Measurements from ENCODE around the gene IFT52. TPM values are rescaled to one million over a fixed set of nuclear protein-coding genes. Genes with fewer than 3 reads are reported as not detected.
"Not testable (repeated sequence)": the region's sequence is repeated elsewhere in the genome, so short reads cannot be mapped to it uniquely, and the experiment has no call there.

The IFT52 gene
- total RNA-seq, 2 donors from 2014 or later = 17.6 to 18.1 TPM

DNA sequence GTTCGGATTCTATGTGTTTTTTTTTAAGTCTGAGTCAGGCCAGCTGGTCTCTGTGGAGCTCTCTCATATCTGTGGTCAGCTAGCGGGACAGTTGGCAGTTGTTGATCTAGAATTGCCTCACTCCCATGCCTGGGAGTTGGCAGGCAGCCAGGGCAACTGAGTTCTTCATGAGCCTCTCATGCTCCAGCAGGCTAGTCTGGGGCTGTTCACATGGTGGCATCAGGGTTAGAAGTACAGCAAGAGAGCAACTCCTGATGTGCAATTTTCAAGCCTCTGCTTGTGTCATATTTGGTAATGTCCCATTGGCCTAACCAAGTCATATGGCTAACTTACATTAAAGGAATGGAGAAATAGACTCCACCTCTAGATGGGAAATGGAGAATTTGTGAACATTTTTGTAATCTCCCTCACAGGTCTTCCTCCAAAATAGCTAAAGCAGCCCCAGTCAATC is 6.7 kb upstream of the IFT52 start:
- ATAC-seq (ENCODE audit: insufficient number of reproducible peaks, low FRiP score, low read depth) (peak; percentile 45), DNase-seq (ENCODE audit: low spot score) (peak; percentile 43)
- no peak overlapping the region for H3K27ac ChIP-seq
- no peaks in the 10 kb centered on the region for H3K36me3 ChIP-seq
- no peaks in the 10 kb centered on the region for H3K4me1 ChIP-seq (ENCODE audit: control insufficient read depth in 1 of 2, low read depth in 2 of 2)
- no peak overlapping the region for H3K4me3 ChIP-seq
- H3K27me3 ChIP-seq (replicated peaks; ENCODE audit: insufficient read depth) = no peaks in the 10 kb centered on the region
- TF ChIP-seq, protein P1, sequence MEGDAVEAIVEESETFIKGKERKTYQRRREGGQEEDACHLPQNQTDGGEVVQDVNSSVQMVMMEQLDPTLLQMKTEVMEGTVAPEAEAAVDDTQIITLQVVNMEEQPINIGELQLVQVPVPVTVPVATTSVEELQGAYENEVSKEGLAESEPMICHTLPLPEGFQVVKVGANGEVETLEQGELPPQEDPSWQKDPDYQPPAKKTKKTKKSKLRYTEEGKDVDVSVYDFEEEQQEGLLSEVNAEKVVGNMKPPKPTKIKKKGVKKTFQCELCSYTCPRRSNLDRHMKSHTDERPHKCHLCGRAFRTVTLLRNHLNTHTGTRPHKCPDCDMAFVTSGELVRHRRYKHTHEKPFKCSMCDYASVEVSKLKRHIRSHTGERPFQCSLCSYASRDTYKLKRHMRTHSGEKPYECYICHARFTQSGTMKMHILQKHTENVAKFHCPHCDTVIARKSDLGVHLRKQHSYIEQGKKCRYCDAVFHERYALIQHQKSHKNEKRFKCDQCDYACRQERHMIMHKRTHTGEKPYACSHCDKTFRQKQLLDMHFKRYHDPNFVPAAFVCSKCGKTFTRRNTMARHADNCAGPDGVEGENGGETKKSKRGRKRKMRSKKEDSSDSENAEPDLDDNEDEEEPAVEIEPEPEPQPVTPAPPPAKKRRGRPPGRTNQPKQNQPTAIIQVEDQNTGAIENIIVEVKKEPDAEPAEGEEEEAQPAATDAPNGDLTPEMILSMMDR (IDR thresholded peaks at IDR 0.05) = no peak
- no peaks in the 10 kb centered on the region for H3K9me3 ChIP-seq

DNA sequence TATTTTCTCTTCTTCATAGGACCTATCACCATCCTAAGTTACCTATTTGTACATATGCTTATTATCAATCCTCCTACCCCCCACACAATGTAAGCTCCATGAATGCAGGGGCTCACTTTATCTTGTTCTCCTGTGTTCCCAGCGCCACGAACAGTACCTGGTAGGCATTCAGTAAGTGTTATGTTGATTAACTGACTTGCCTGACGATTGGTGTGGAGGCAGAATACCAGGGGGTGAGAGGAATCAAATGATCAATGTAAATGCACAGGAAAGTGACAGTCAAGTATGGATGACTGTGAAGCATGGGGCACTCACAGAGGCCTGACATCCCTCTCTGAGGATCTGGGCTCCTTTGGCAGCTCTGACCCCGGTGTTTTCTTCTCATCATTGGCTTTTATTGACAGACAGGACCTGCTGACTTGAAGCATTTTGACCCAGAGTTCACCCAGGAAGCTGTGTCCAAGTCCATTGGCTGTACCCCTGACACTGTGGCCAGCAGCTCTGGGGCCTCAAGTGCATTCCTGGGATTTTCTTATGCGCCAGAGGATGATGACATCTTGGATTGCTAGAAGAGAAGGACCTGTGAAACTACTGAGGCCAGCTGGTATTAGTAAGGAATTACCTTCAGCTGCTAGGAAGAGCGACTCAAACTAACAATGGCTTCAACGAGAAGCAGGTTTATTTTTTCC is 6.1 kb upstream of the IFT52 start:
- H3K27ac ChIP-seq = no peak overlapping the region
- H3K4me3 ChIP-seq = no peak overlapping the region
- H3K27me3 ChIP-seq (replicated peaks; ENCODE audit: insufficient read depth) = no peaks in the 10 kb centered on the region
- peaks cover 0 to under 1% of the 10 kb centered on the region in 2 donors for H3K4me1 ChIP-seq (ENCODE audit: control insufficient read depth in 1 of 2, low read depth in 2 of 2)
- TF ChIP-seq, protein P1 (IDR thresholded peaks at IDR 0.05) = no peak
- DNase-seq (ENCODE audit: low spot score) (no peak), ATAC-seq (ENCODE audit: insufficient number of reproducible peaks, low FRiP score, low read depth) (no peak)
- no peaks in the 10 kb centered on the region for H3K36me3 ChIP-seq
- H3K9me3 ChIP-seq = no peaks in the 10 kb centered on the region

DNA sequence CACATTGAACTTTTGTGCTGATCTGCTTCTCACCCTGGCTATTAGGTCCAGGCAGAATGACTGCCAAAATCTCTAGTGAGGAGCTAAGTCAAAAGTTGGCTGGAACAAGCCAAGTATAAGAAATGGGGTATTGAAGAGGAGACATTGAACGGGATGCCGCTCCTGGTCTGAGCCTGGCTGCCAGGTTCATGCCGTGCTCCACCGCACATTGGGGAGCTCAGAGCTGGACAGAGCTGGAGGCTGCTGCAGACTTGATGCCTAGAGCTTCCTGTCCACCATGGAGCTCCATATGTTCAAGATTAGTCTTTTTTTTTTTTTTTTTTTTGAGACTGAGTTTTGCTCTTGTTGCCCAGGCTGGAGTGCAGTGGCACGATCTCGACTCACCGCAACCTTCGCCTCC is 4.1 kb upstream of the IFT52 start:
- no peak overlapping the region for H3K27ac ChIP-seq
- TF ChIP-seq, protein P1 (IDR thresholded peaks at IDR 0.05) = no peak
- H3K27me3 ChIP-seq (replicated peaks; ENCODE audit: insufficient read depth) = no peaks in the 10 kb centered on the region
- H3K4me1 ChIP-seq (ENCODE audit: control insufficient read depth in 1 of 2, low read depth in 2 of 2) = peaks cover 4 to 11% of the 10 kb centered on the region in 2 donors
- no peaks in the 10 kb centered on the region for H3K9me3 ChIP-seq
- no peak overlapping the region for H3K4me3 ChIP-seq
- no peak for DNase-seq (ENCODE audit: low spot score)
- no peaks in the 10 kb centered on the region for H3K36me3 ChIP-seq
- ATAC-seq (ENCODE audit: insufficient number of reproducible peaks, low FRiP score, low read depth) = no peak

DNA sequence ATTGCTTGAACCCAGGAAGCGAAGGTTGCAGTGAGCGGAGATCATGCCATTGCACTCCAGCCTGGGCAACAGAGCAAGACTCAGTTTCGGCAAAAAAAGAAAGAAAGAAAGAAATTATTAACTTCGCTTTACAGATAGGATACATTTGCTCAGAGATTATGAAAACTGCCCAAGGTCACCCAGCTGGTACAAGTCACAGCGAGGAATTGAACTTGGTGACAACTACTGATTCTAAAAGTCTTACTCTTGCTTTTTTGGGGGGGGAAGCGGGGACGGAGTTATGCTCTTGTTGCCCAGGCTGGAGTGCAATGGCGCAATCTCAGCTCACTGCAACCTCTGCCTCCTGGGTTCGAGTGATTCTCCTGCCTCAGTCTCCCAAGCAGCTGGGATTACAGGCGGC is 2.2 kb upstream of the IFT52 start:
- not testable (repeated sequence) for H3K4me3 ChIP-seq; ATAC-seq (ENCODE audit: insufficient number of reproducible peaks, low FRiP score, low read depth); H3K9me3 ChIP-seq; H3K36me3 ChIP-seq; DNase-seq (ENCODE audit: low spot score); H3K27ac ChIP-seq; H3K27me3 ChIP-seq (replicated peaks; ENCODE audit: insufficient read depth)
- H3K4me1 ChIP-seq (ENCODE audit: control insufficient read depth in 1 of 2, low read depth in 2 of 2) = peaks cover 5 to 18% of the 10 kb centered on the region in 2 donors

DNA sequence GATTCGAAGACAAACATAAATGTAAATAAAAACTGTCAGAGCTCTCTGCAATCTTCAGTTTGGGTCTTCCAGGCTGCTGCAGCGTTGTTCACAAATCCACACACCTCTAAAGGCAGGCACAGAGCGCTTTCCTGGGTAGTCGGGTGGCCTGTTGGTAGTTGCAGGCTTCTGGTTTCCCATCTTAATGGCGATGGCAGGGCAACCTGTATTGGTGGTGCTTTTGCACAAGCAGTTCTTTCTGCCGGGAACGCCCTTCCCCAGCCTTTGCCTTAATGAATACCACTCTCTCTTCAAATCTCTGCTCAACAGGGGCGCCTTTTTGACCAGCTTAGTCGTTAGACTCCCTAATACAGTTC is 723 bp upstream of the IFT52 start:
- H3K27ac ChIP-seq = peak overlapping the region; percentile 61 to 76
- peaks cover 5 to 18% of the 10 kb centered on the region in 2 donors for H3K4me1 ChIP-seq (ENCODE audit: control insufficient read depth in 1 of 2, low read depth in 2 of 2)
- no peaks in the 10 kb centered on the region for H3K9me3 ChIP-seq
- H3K36me3 ChIP-seq = peaks cover 3% of the 10 kb centered on the region
- TF ChIP-seq, protein P1 (IDR thresholded peaks at IDR 0.05) = no peak
- H3K27me3 ChIP-seq (replicated peaks; ENCODE audit: insufficient read depth) = no peaks in the 10 kb centered on the region
- DNase-seq (ENCODE audit: low spot score) (no peak), ATAC-seq (ENCODE audit: insufficient number of reproducible peaks, low FRiP score, low read depth) (no peak)
- H3K4me3 ChIP-seq = peak overlapping the region; percentile 92

DNA sequence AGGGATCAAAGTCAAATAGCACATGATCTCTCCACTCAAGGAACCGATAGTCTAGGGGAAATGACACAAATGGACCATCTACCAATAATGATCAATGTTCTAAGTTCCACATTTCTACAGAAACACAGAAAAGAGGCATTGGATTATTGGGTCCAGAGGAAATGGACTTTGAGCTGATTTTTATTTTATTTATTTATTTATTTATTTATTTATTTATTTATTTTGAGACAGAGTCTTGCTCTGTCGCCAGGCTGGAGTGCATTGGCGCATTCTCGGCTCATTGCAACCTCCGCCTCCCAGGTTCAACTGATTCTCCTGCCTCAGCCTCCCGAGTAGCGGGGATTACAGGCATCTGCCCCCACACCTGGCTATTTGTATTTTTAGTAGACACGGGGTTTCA is 11.2 kb downstream of the IFT52 start:
- not testable (repeated sequence) for DNase-seq (ENCODE audit: low spot score); H3K4me1 ChIP-seq (ENCODE audit: control insufficient read depth in 1 of 2, low read depth in 2 of 2); H3K9me3 ChIP-seq; H3K27ac ChIP-seq; H3K4me3 ChIP-seq; ATAC-seq (ENCODE audit: insufficient number of reproducible peaks, low FRiP score, low read depth); H3K27me3 ChIP-seq (replicated peaks; ENCODE audit: insufficient read depth)
- peaks cover 23% of the 10 kb centered on the region for H3K36me3 ChIP-seq
